ENCODE measurements around the gene POLR1A.
"Not testable (repeated sequence)": the region's sequence is repeated elsewhere in the genome, so short reads cannot be mapped to it uniquely, and the experiment has no call there.

The POLR1A gene

DNA sequence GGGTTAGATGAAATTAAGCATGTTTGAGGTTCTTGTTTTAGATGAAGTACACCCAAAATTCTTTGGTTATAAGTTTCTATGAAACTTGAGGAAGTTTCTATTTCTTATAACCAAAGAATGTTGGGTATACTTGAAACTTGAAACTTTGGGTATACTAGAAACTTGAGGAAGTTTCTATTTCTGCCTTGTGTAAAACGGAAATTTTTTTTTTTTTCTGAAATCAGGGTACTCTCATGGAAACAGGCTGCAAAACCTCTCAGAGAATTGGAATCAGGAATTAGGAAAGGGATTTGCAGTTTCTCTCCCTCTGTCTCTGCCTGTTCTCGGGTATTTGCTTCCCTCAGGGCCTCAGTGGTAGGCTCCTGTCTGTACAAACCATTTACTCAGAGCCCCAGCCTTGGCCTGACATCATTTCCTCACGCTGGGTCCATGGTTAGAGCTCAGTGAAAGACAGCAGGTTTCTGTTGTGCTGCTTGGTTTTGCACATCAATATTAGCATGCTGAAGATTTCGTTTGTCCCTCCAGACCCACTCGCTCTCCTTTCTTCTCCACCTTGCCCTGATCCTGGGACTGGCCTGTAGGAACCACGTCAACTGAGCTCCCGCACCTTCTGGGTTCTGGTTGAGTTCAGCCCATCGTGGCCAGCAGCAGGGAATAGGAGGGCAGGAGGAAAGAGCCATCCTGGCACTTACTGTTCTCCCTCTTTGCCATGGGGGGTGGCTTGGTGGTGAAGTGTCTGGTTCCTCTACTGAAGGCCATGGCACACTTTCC lies 106.4 kb downstream of the POLR1A start:
- DNase-seq = peak in 1 of 51 donors; percentile 7

DNA sequence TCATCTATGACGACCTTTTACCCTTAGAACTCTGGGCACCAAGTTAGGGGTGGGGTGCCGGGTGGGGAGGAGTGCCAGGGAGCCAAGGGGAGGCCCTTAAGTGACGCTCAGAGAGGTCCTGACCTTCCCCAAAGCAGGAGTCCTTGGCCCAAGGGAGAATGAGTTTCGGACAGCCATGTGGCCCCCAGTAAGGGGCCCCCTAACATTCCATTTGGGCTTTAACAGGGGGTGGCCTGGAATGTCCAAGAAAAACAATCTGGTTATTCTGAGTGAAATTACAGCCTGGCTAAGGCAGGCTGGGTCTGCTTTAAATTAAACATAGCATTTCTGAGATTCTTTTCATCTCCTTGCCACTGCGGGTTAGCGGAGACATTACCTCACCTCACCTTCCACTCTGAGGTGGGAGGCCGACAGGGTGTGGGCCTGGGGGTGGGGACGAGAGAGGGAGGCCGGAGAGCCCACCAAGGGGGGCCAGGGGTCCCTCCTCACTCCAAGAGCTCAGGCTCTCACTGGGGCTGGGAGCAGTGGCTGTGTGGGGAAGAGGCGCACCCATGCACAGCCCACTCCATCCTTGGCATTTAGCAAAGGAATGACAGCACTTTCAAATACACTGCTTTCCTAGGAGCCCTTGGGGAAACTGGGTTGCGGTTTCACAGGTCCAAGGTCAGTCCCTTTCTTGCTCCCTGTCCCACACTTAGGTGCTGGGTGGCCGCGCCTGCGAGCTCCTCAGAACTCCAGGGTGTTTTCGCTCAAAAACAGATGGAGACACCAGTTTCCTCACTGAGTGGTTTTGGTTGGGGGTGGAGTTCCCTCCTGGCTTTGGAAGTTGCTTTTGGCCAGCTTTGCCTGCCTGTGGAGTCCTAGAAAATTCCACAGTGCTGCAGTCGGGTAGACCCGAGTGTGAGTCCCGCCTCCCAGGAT lies 107.4 kb downstream of the POLR1A start:
- no peak for DNase-seq

DNA sequence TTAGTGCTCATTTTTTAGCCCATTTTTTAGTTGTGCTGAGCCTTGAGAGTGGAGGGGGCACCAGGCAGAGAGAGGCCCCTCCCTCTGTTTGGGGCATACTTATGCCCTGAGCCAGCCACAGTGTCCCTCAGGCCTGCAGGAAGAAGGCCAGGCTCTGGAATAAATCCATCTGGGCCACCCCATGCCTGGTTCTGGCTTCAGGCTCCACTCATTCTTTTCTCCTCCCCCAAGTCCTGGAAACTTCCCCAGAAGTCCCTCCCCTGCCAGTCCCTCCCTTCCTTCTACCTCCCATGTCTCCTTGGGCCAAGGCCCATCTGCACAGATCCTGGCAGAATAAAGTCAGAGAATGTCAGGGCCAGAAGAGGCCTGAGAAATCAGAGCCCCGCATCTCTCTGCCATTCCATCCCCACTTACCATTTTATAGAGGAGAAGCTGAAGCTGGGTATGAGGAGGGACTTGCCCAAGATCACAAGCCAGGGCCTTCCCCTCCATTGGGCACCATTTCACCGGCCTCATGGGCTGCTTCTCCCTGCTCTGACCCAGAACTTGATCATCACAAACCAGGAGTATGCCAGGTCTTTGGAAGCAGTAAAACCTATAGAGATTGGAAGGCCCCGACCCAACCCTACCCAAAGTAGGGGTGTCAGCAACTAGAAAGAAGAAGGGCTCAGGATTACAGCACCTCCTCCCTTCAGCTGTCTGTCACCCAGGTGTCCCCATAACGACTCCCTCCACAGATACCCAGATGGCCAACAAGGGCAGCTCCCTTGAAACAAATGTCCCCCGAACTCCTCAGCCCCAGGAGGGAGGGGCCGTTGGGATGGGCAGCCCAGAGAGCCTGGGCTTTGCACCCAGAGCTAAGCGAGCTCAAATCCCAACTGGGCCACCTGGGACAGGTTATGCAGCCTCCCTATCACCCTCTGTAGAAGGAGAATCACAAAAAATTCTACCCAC lies 108.4 kb downstream of the POLR1A start:
- DNase-seq = peak in 31 of 51 donors; percentile 20 to 80 (median 58)

DNA sequence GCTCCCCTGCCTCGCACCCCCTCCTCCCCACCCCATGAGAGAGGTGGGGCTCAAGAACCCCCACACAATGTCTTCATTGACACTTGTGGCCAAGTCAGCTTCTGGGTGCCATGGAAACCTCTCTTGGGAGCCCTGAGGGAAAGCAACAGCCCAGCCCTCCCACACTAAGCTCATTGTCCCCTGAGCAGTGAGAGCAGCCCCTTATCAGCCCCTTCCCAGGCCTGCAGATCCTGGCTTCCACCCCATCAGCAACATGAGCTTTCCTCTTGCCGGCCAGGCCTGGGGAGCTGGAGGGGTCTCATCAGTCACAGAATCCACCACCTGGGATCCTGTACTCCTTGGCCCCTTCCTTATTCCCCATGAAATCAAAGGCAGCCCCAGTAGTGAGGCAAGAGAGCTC lies 109.1 kb downstream of the POLR1A start:
- peak in 22 of 51 donors; percentile 15 to 71 (median 42) for DNase-seq

DNA sequence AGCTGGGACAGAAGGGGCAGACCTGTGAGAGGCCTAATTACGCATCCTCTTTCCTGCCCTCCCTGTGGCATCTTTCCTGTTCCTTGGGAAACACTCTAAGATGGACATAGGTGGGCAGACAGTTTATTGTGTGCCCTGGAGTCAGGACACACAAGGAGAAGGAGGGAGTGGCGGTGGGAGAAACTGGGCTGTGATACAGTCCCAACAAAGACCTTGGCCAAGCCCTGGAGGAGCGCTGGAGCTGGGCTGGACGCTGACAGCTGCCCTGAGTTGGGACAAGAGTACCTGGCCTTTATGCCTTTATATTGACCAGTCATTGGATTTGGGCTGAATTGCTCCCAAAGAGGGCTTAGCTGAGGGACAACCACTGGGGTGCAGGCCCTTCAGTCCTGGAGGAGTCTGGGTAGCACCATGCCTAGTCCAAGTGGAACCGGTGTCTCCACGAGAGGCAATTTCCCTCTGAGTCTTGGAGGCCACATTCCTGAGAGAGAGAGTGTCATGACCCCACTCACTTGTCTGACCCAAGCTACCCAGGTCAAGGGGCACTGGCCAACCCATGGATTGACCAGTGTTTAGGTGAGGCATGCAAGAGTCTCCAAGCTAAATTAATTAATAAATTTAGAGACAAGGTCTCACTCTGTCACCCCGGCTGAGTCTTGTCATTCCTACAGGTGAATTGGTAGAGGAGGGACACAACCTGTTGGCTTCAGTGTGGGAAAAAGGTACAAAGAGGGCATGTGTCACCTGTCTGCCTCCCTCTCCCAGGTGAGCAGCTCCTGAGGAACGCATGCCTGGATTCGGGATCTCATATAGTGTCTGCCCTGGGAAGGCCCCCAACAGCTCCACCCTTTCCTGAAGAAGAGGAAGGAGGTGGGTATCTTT lies 109.8 kb downstream of the POLR1A start:
- DNase-seq = no peak

DNA sequence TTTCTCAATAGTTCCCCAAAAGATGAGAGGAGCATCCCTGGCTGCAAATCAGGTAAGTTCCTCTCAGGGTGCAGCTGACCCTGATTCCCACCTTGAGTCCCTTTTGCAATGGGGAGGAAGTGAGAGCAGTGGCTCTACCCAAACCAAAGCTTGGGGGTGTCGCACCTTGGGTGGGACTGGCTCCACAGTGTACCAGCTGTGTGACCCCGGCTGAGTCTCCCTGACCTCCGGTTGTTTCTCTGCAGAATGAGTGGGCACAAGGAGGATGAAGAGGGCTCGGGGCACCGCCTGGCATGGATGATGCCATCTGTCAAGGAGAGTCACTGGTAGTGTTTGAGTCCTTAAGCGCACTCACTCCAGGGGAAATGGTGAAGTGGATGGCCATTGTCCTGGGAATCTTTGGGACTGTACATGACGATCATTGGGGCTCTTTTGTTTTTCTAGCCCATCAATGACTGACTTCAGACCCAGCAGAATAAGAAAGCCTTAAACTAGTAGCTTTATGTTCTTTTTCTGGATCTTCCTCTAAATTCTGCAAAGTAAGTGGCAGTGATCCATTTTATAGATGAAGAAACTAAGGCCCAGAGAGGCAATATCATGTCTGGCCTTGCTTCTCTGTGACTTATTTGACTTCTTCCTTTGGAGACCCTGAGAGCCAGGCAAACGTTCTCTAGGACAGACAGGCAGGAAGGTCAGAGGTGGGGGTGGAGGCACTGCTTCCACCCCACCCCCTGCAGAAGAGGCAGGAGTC lies 110.6 kb downstream of the POLR1A start:
- no peak for DNase-seq

DNA sequence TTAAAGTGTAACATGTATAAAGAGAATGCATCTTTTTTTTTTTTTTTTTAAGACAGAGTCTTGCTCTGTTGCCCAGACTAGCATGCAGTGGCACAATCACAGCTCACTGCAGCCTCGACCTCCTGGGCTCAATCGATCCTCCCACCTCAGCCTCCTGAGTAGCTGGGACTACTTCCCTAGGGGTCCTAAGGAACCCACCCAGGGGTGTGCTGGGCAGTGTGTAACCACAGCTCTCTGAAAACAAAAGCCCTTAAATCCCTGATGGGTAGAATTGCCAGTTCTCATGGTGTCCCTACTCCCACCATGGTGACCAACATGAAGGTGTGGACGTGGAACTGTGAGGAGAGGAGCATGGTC lies 111.3 kb downstream of the POLR1A start:
- DNase-seq = no peak

DNA sequence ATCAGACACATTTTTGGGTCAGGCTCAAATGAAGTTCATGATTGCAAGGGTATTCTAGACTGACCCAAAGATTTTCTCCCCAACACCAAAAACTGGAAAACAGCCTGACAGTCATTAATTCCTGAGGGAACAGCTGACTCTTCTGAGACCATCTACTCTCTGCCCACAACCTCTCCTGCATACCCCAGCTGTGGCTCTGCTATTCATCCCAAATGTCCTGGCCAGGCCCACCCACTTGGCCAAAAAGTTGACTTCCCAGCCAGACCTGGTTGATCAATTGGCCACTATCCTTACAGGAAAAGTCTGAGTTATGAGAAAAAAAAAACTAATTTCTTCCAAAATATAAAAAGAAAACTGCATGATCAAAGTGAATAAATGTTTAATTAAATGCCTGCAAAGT lies 113.1 kb downstream of the POLR1A start:
- DNase-seq = no peak

DNA sequence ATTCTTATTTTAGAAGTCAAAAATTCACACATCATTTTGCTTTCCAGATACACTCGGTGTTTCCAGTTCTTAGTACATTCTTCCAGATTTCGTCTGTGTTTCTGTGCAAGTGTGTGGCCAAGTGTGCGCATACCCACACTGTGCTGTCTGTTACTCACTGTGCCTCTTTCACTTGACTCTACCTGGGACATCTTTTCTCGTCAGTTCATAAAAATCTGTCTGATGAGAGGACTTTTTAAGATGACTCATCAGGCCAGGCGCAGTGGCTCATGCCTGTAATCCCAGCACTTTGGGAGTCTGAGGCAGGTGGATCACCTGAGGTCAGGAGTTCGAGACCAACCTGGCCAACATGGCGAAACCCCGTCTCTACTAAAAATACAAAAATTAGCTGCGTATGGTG lies 113.6 kb downstream of the POLR1A start:
- DNase-seq = not testable (repeated sequence)

DNA sequence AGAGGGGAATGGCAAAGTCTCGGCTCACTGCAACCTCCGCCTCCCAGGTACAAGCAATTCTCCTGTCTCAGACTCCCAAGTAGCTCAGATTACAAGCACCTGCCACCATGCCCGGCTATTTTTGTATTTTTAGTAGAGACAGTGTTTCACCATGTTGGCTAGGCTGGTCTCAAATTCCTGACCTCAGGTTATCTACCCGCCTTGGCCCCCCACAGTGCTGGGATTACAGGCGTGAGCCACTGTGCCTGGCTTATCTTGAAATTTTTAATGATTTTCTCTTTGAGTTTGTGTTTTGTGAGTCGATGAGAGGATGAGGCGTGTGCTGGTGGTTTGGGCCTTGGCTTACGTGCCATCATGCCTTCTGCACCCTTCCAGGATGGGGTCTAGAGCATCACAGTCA lies 115.6 kb downstream of the POLR1A start:
- DNase-seq = no peak

DNA sequence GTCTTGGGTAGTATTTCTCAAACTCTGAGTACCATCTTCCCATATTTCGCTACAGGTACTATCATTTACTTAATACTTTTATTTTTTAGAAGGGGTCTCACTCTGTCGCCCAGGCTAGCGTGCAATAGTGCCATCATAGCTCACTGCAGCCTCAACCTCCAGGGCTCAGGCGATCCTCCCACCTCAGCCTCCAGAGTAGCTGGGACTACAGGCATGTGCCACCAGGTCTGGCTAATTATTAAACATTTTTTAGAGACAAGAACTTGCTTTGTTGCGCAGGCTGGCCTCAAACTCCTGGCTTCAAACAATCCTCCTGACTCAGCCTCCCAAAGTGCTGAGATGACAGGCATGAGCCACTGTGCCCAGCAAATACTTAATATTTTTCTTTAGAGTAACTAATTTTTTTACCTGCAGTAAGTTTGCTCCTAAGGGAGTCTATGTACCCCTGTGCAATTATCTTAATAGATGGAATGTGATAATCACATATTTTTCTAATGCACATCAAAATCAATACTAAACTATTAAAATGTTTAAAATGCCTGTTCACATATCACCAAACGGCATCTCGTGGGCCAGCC lies 116.3 kb downstream of the POLR1A start:
- DNase-seq = no peak

DNA sequence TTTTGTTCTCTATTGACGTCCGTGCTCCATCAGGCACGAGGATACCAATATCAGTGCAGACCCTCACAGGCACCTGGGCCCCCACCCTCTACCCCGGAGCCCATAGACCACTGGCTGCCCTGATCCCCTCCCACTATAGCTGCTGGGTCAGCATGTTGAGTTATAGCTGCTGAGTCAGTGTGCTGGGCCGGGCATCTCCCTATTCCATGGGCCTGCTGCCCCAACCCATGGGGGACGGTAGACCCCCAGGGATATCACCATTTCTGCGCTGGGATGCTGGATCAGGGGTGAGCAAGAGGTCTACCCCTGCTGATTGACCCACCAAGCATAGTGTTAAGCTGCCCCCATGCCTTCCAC lies 116.8 kb downstream of the POLR1A start:
- DNase-seq = no peak

DNA sequence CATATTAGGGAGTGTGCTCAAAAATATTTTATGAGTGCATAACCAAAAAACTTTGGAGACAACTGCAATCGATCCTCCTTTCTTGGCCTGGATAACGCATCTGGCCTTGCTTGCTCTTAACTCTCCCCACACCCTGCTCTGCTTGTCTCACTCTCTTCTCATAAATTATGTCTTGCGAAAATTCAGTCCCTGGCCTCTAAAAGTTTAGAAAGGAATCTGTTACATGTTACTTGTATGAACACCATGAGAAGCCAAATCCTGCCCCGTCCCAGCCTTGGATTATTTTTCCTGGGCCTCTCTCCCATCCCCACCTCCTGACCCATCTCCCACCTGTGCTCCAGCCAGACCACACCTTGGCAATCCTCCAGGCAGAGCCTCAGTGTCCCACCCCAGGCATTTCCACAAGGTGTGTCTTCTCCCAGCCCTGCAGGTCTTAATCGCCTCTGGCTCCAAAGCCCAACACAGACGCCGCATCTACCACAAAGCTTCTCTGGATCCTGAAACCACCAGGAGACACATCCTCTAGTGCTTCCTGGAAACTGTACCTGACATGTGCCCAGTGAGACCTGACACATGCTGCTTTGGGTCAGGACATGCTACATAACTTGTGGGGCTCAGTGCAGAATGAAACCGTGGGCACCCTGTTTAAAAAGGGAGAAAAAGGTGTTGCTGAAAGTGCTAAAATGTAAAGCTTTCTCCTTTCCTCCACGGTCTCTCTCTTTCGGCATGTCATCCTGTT lies 117.3 kb downstream of the POLR1A start:
- no peak for DNase-seq

DNA sequence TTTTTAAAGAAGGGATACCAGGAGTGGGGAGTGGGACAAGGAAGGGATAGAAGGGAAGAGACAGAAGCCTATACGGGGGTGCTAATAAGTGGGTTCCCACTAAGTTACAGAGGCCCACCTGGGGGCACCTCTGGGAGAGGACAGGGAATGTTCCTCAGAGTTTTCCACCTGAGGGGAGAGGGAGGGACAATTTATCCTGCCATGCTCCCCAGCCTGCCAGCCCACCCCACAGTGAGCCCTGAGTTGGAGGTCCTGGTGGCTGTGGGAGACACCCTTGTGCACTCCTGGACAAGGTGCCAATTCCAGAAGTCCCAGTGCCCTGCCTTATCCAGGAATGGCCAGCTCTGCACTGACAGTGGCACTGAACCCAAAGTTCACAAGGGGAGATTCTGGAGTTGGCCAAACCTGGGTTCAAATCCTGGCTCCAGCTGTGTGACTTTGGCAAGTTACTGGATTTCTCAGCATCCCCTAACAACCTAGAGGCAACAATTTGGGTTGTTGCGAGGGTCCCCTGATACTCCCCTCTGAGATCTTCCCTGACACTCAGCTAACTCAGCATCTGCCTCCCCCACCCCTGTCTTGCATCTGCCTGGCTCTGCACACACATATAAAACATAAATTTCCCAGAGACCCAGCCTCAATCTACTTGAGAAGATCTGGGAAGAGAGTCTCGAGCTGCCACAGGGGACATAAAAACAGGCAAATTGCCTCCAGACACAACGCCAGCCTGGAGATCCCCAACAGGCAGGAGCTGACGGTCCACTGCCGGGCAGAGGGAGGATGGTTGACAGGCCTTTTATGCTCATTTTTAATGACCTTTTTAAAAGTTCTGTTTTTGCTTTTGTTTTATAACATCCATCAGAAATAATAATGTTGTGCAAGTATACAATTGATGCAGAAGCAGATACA lies 118.2 kb downstream of the POLR1A start:
- no peak for DNase-seq

DNA sequence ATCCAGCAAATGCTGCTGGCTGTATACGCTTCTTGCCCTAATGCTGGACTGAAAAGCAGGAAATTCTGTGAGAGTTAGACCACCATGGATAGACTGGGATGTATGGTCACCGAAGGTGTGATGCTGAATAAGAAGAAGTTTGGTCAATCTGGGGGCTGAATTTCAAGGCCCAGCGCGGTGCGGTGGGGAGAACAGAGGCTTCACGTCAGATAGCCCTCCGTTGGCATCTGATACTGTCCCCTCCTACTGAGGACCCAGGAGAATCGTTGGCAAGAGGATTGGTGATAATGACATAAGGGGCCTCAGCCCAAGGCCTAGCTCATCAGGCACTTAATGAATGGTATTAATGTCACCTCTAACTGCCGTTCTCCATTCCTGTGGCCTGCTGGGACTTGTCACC lies 119.6 kb downstream of the POLR1A start:
- no peak for DNase-seq

DNA sequence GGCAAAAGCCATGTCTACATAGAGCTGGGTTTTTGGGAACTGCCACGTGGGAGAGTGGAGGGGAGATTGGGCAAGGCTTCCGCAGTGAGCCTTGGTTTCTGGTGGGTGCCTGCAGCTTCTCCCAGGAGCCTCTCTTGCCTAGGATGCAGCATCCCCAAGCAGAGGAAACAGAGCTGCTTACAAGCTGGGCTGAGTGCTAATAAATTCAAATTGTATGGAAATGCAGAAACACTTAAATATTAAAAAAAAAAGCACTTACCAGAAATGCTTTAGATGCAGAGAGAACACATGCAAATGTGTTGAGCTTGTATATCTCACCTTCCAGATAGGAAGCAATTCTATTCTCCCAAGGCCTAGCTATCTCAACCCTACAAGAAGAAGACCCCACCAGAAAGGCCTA lies 120.9 kb downstream of the POLR1A start:
- DNase-seq = no peak

DNA sequence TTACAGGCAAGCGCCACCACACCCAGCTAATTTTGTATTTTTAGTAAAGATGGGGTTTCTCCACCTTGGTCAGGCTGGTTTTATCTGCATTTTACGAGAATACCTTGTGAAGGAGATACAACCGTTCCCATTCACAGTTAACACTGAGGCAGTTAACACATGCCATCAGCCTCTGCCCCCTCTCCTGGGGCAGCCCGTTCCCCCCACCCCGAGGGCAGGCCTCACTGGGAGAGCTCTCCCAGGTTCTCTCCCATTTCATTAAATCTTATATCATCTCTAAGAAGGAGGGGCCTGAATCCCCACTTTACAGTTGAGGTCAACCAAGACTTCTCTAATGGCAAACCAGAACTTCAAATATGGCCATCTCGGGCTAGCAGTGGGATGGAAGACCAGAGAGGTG lies 121.9 kb downstream of the POLR1A start:
- DNase-seq = no peak

Measured in hypothalamus (tissue), 51 donors.